GM12878 (cell line): ENCODE data around the gene MSI2. TPM values are rescaled to one million over a fixed set of nuclear protein-coding genes. Genes with fewer than 3 reads are reported as not detected.
A peak's percentile ranks its signal among the peaks of the same experiment; 100 is the strongest.

Source experiments
- ATAC-seq: fragments of 200-7000 bp; cut with Tn5 transposase; 3 replicates; pipeline ENCODE4 v1.9.1; 2020; ENCODE audit warnings: mild to moderate bottlenecking, moderate library complexity
- BruUV-seq: library from RNA; stranded (reverse); fragments of 400-500 nt; replicated peaks from 2 replicates; lab custom pipeline; 2021; lab: Mats Ljungman, UMichigan
- CTCF ChIA-PET: fragments of 300-600 bp; sonication (Branson Sonifier 250); formaldehyde crosslinking; extraction: SDS; loops from one replicate; lab custom pipeline; 2021; ENCODE audit warnings: inconsistent platforms; lab: Yijun Ruan, JAX
- POLR2A ChIA-PET: fragments of 350-600 bp; formaldehyde crosslinking; extraction: SDS; loops from one replicate; lab custom pipeline; 2021; ENCODE audit warnings: inconsistent platforms; lab: Charles Lee
- RAD21 ChIA-PET: fragments of 300-600 bp; sonication (Branson Sonifier 250); formaldehyde crosslinking; loops from one replicate; lab custom pipeline; 2023; ENCODE audit warnings: antibody characterized with exemption; ENCODE audit not compliant: unreplicated experiment; lab: Charles Lee
- SMC1A ChIA-PET: fragments of 300-600 bp; sonication (Branson Sonifier 250); formaldehyde crosslinking; loops from one replicate; lab custom pipeline; 2023; ENCODE audit not compliant: unreplicated experiment, uncharacterized antibody; lab: Charles Lee
- DNase-seq: peaks from one replicate; pipeline ENCODE4 v3.0.0-alpha.2; 2011; ENCODE audit warnings: low read depth, low spot score
- FAIRE-seq: peaks from 3 replicates; lab custom pipeline; 2011; peaks lifted over from hg19 to GRCh38; lab: Jason Lieb, UNC
- H2AFZ ChIP-seq: 2 replicates; pipeline ENCODE4 v1.6.0; 2011; ENCODE audit warnings: low read depth, low read length, control low read depth; ENCODE audit not compliant: control insufficient read depth
- H3K27ac ChIP-seq: 2 replicates; pipeline ENCODE4 v1.5.1; 2011; ENCODE audit warnings: control low read depth; ENCODE audit not compliant: control insufficient read depth, insufficient read depth
- H3K27me3 ChIP-seq, 2 experiments: replicated peaks in 1 of 2; 2 replicates each; pipeline versions ENCODE4 v1.6.0 to v1.6.1; 2011; ENCODE audit warnings: low read length in 1 of 2; ENCODE audit not compliant: control insufficient read depth in 2 of 2, insufficient read depth in 2 of 2
- H3K36me3 ChIP-seq, 2 experiments: 2 replicates each; pipeline ENCODE4 v1.5.1; 2011; ENCODE audit warnings: low read length in 1 of 2; ENCODE audit not compliant: control insufficient read depth in 2 of 2, insufficient read depth in 2 of 2
- H3K4me1 ChIP-seq: 2 replicates; pipeline ENCODE4 v1.6.1; 2011; ENCODE audit warnings: mild to moderate bottlenecking, low read length, moderate library complexity, mixed read lengths; ENCODE audit not compliant: control insufficient read depth, insufficient read depth
- H3K4me2 ChIP-seq: 2 replicates; pipeline ENCODE4 v1.6.0; 2011; ENCODE audit warnings: control low read depth; ENCODE audit not compliant: control insufficient read depth, insufficient read depth
- H3K4me3 ChIP-seq: fragments of 200-600 bp; sonication (generic); 2 replicates; pipeline ENCODE4 v1.5.1; 2016
- H3K79me2 ChIP-seq: 2 replicates; pipeline ENCODE4 v1.6.0; 2011; ENCODE audit warnings: low read length; ENCODE audit not compliant: control insufficient read depth, insufficient read depth
- H3K9ac ChIP-seq: 2 replicates; pipeline ENCODE4 v1.8.0; 2011; ENCODE audit warnings: low read length, control low read depth, mixed read lengths; ENCODE audit not compliant: control insufficient read depth, insufficient read depth
- H3K9me3 ChIP-seq: replicated peaks from 3 replicates; pipeline ENCODE4 v1.5.1; 2011; ENCODE audit warnings: mild to moderate bottlenecking, low read length; ENCODE audit not compliant: control insufficient read depth, insufficient read depth
- H4K20me1 ChIP-seq: 2 replicates; pipeline ENCODE4 v1.6.0; 2011; ENCODE audit not compliant: control insufficient read depth, insufficient read depth
- BHLHE40 ChIP-seq, 2 experiments: fragments of 450-650 bp in 1 of 2; IDR thresholded peaks; 2 replicates each; pipeline ENCODE4 v1.6.1; 2011 to 2017; ENCODE audit warnings: low read depth in 2 of 2, borderline replicate concordance in 1 of 2, improper control_type of control experiment in 1 of 2, low read length in 1 of 2, mild to moderate bottlenecking in 1 of 2
- CTCF ChIP-seq, 3 experiments: IDR thresholded peaks in 2 of 3; conservative IDR thresholded peaks in 1 of 3; 2 replicates each; pipeline ENCODE4 v1.5.1; 2011; ENCODE audit warnings: low read depth in 3 of 3, low read length in 3 of 3, mild to moderate bottlenecking in 3 of 3, control low read depth in 2 of 3, moderate library complexity in 2 of 3, inconsistent platforms in 1 of 3, mixed read lengths in 1 of 3; ENCODE audit not compliant: control insufficient read depth in 2 of 3, insufficient read depth in 1 of 3; ENCODE audit errors: extremely low read depth in 1 of 3
- ESRRA ChIP-seq: IDR thresholded peaks from 2 replicates; pipeline ENCODE4 v1.6.1; 2012; ENCODE audit warnings: mild to moderate bottlenecking, low read length, improper control_type of control experiment
- FOXK2 ChIP-seq: fragments of 450-650 bp; IDR thresholded peaks from 2 replicates; pipeline ENCODE4 v1.6.1; 2017; ENCODE audit warnings: mild to moderate bottlenecking, moderate library complexity
- HDAC6 ChIP-seq: fragments of 200-600 bp; sonication (generic); IDR thresholded peaks from one replicate; pipeline ENCODE4 v1.8.0; 2017; ENCODE audit warnings: antibody characterized with exemption; ENCODE audit not compliant: unreplicated experiment
- IRF4 ChIP-seq: IDR thresholded peaks from 2 replicates; pipeline ENCODE4 v1.6.1; 2011; ENCODE audit warnings: low read depth, low read length
- NKRF ChIP-seq: fragments of 450-650 bp; conservative IDR thresholded peaks from 2 replicates; pipeline ENCODE4 v1.6.1; 2017; ENCODE audit warnings: mild to moderate bottlenecking, moderate library complexity
- POLR2A ChIP-seq: IDR thresholded peaks from 2 replicates; pipeline ENCODE4 v1.6.1; 2011; ENCODE audit warnings: low read depth, mild to moderate bottlenecking, low read length
- RUNX3 ChIP-seq: IDR thresholded peaks from 2 replicates; pipeline ENCODE4 v1.6.1; 2012; ENCODE audit warnings: low read length, inconsistent platforms
- ZNF274 ChIP-seq: IDR thresholded peaks from one replicate; pipeline ENCODE4 v1.8.0; 2011; ENCODE audit not compliant: insufficient read length, insufficient read depth
- ZSCAN29 ChIP-seq: fragments of 450-650 bp; IDR thresholded peaks from 2 replicates; pipeline ENCODE4 v1.6.1; 2017; ENCODE audit warnings: mild to moderate bottlenecking, moderate library complexity
- WGBS: methylation state at CpG from one replicate; pipeline ENCODE4 v1.1.6; 2016; ENCODE audit warnings: low lambda C conversion rate; ENCODE audit not compliant: insufficient replicate concordance, insufficient coverage; ENCODE audit errors: missing lambda C conversion rate; 5-methylcytosine and 5-hydroxymethylcytosine counted together
- in situ Hi-C: fragments of 300-500 bp; cut with MboI; formaldehyde crosslinking; loops from 9 replicates; pipeline ENCODE4 v1.14.3; 2018; ENCODE audit warnings: mixed read lengths
- intact Hi-C: fragments of 100-400 bp; cut with micrococcal nuclease; formaldehyde crosslinking; loops from one replicate; pipeline ENCODE4 v1.14.2; 2022; ENCODE audit not compliant: unreplicated experiment
- polyA plus RNA-seq, 11 experiments: library from polyadenylated mRNA; depleted of rRNA in 4 of 11; unstranded in 6 of 11; stranded (reverse) in 5 of 11; fragments of >200 nt; fragmentation: Nextera tagmentation in 4 of 11; fragmentation: Illumina TruSeq in 1 of 11; extraction: Ambion mirVana in 4 of 11; extraction: Trizol in 1 of 11; gene quantifications; 1 replicate in 1 of 11; 2 replicates in 10 of 11; pipeline versions ENCODE4 v1.2.1 to v1.2.3, GENCODE V29; 2011 to 2016; ENCODE audit warnings: inconsistent platforms in 2 of 11, missing spikeins in 2 of 11, low read depth in 1 of 11
- total RNA-seq, 4 experiments: library from RNA; depleted of rRNA in 3 of 4; stranded (reverse); fragments of >200 nt in 3 of 4; fragmentation: Illumina TruSeq in 1 of 4; extraction: Trizol in 1 of 4; gene quantifications; 2 replicates each; pipeline versions ENCODE4 v1.2.1 to v1.2.3, GENCODE V29; 2013 to 2021

The MSI2 gene
- total and polyA plus RNA-seq, 10 of the 15 experiments (the other 5 are each of a cell fraction or from before 2014, with no cell fraction given): 6.1 to 76.1 (median 42.0) TPM

GRCh38 chr17:57480438-57481196 is 224.3 kb downstream of the MSI2 start (continued):
- peak; percentile 27 to 28; a peak in 2 of 4 replicates for TF ChIP-seq BHLHE40 (IDR thresholded peaks at IDR 0.05; ENCODE audit: borderline replicate concordance in 1 of 2, low read depth in 2 of 2, low read length in 1 of 2)
- TF ChIP-seq RUNX3: peak; percentile 36; the same call in 1 of the 2 replicates
- no peak for TF ChIP-seq ZNF274

GRCh38 chr17:57481910-57482391 is 225.6 kb downstream of the MSI2 start:
- Histone ChIP-seq H3K36me3 (peaks cover 0 to 3% of the 10 kb centered on the region in 2 experiments; a peak in 1 of 4 replicates), H3K4me2 (no peak overlapping the region), H3K79me2 (peaks cover 15% of the 10 kb centered on the region), H3K4me3 (no peak overlapping the region), H3K27ac (no peak overlapping the region), H3K4me1 (peaks cover 34% of the 10 kb centered on the region), H2AFZ (no peak overlapping the region), H4K20me1 (no peaks in the 10 kb centered on the region), H3K9ac (no peak overlapping the region), H3K9me3 (no peaks in the 10 kb centered on the region), H3K27me3 (no peaks in the 10 kb centered on the region)
- ChIA-PET RAD21 (interaction anchor here (1.0 to 2.6 kb wide), 3 partner anchors 12 to 27 kb away, joined by 3 to 14 read pairs (median 3); no protein-coding TSS in a partner anchor), SMC1A (interaction anchor here (0.7 to 10.8 kb wide), 3 partner anchors 11 to 112 kb away, joined by 3 to 102 read pairs (median 3); no protein-coding TSS in a partner anchor), POLR2A (interaction anchor here (2.1 kb wide), 1 partner anchor 10 kb away, joined by 12 read pairs; no protein-coding TSS in a partner anchor), CTCF (interaction anchor here (0.6 to 0.9 kb wide), 2 partner anchors 11 to 13 kb away, joined by 3 read pairs; no protein-coding TSS in a partner anchor)
- DNase-seq (no peak), FAIRE-seq (no peak), ATAC-seq (no peak)
- no peak for TF ChIP-seq HDAC6
- no peak for TF ChIP-seq ESRRA
- TF ChIP-seq NKRF: no peak
- no peak for TF ChIP-seq ZSCAN29
- no peak for TF ChIP-seq POLR2A
- no peak for TF ChIP-seq CTCF (IDR thresholded peaks at IDR 0.05 in 2 of 3, conservative IDR thresholded peaks at IDR 0.05 in 1 of 3; ENCODE audit: control insufficient read depth in 2 of 3, extremely low read depth in 1 of 3, insufficient read depth in 1 of 3, low read depth in 3 of 3, low read length in 3 of 3)
- TF ChIP-seq IRF4: no peak
- TF ChIP-seq FOXK2: no peak
- BruUV-seq: no TSS peak
- WGBS: 94% methylated on average over 9 of the region's 9 CpGs
- intact Hi-C loops: no loop called here
- in situ Hi-C loops: no loop called here
